A673 (cell line): Measurements from ENCODE around the gene PTGER1. TPM values are rescaled to one million over a fixed set of nuclear protein-coding genes. Genes with fewer than 3 reads are reported as not detected.

Experiments used
- BruUV-seq: library from RNA; stranded (reverse); fragments of 400-500 nt; replicated peaks from 2 replicates; lab custom pipeline; 2021; lab: Mats Ljungman, UMichigan
- CTCF ChIA-PET: fragments of 300-600 bp; sonication (Branson Sonifier 250); formaldehyde crosslinking; loops from one replicate; lab custom pipeline; 2022; ENCODE audit warnings: antibody characterized with exemption; lab: Charles Lee
- POLR2A ChIA-PET: fragments of 300-600 bp; sonication (Branson Sonifier 250); formaldehyde crosslinking; loops from one replicate; lab custom pipeline; 2022; ENCODE audit warnings: antibody characterized with exemption; ENCODE audit not compliant: low non-redundant PET; lab: Charles Lee
- DNase-seq: peaks from one replicate; pipeline ENCODE4 v3.0.0-alpha.2; 2015; ENCODE audit warnings: low spot score
- H3K27ac ChIP-seq: fragments of 200-600 bp; sonication (generic); 2 replicates; pipeline ENCODE4 v1.5.1; 2016; ENCODE audit warnings: mixed run types, low read depth, mild to moderate bottlenecking, mixed read lengths, antibody characterized with exemption, low read length; ENCODE audit not compliant: poor library complexity, severe bottlenecking
- H3K27me3 ChIP-seq: fragments of 200-600 bp; sonication (generic); replicated peaks from 2 replicates; pipeline ENCODE4 v1.6.1; 2017; ENCODE audit warnings: mixed run types, low read depth, mild to moderate bottlenecking, mixed read lengths, antibody characterized with exemption, low read length; ENCODE audit not compliant: insufficient read depth, poor library complexity
- H3K36me3 ChIP-seq: fragments of 200-600 bp; sonication (generic); 2 replicates; pipeline ENCODE4 v1.6.1; 2016; ENCODE audit warnings: mixed run types, mild to moderate bottlenecking, mixed read lengths, antibody characterized with exemption, low read length; ENCODE audit not compliant: insufficient read depth, poor library complexity, severe bottlenecking
- H3K4me1 ChIP-seq: fragments of 200-600 bp; sonication (generic); 2 replicates; pipeline ENCODE4 v1.6.1; 2017; ENCODE audit warnings: mixed run types, mild to moderate bottlenecking, mixed read lengths, antibody characterized with exemption, low read length; ENCODE audit not compliant: insufficient read depth, poor library complexity, severe bottlenecking
- H3K4me3 ChIP-seq: fragments of 200-600 bp; sonication (generic); 2 replicates; pipeline ENCODE4 v1.5.1; 2016; ENCODE audit warnings: low read depth, mixed run types, mild to moderate bottlenecking, mixed read lengths, low read length; ENCODE audit not compliant: poor library complexity, severe bottlenecking
- H3K9me3 ChIP-seq: fragments of 200-600 bp; sonication (generic); 2 replicates; pipeline ENCODE4 v1.6.1; 2016; ENCODE audit warnings: mixed run types, low read depth, mild to moderate bottlenecking, mixed read lengths, antibody characterized with exemption, low read length; ENCODE audit not compliant: poor library complexity, severe bottlenecking
- EZH2 ChIP-seq: fragments of 200-600 bp; sonication (generic); IDR thresholded peaks from 2 replicates; pipeline ENCODE4 v1.6.1; 2017; ENCODE audit warnings: borderline replicate concordance, low read depth, mild to moderate bottlenecking, mixed read lengths, antibody characterized with exemption, low read length; ENCODE audit not compliant: poor library complexity, severe bottlenecking
- intact Hi-C: fragments of 100-400 bp; cut with micrococcal nuclease; formaldehyde crosslinking; loops from one replicate; pipeline ENCODE4 v1.10.0; 2022; ENCODE audit not compliant: unreplicated experiment
- total RNA-seq: library from RNA; stranded (reverse); gene quantifications from 2 replicates; pipeline ENCODE4 v1.2.3, GENCODE V29; 2021
- TF ChIP-seq, protein P1 (sequence below): fragments of 300-800, 200-600 bp; sonication (generic); conservative IDR thresholded peaks from 2 replicates; pipeline ENCODE4 v1.5.1; 2017; ENCODE audit warnings: low read depth, mild to moderate bottlenecking, antibody characterized with exemption, low read length, moderate library complexity, mixed read lengths

The PTGER1 gene
- total RNA-seq, 1 experiment from 2014 or later: not detected

- ChIA-PET CTCF (no interaction called here), POLR2A (no interaction called here)
- no peaks in the 10 kb centered on the region for H3K4me1 ChIP-seq
- no peaks in the 10 kb centered on the region for H3K9me3 ChIP-seq
- TF ChIP-seq, protein P1, sequence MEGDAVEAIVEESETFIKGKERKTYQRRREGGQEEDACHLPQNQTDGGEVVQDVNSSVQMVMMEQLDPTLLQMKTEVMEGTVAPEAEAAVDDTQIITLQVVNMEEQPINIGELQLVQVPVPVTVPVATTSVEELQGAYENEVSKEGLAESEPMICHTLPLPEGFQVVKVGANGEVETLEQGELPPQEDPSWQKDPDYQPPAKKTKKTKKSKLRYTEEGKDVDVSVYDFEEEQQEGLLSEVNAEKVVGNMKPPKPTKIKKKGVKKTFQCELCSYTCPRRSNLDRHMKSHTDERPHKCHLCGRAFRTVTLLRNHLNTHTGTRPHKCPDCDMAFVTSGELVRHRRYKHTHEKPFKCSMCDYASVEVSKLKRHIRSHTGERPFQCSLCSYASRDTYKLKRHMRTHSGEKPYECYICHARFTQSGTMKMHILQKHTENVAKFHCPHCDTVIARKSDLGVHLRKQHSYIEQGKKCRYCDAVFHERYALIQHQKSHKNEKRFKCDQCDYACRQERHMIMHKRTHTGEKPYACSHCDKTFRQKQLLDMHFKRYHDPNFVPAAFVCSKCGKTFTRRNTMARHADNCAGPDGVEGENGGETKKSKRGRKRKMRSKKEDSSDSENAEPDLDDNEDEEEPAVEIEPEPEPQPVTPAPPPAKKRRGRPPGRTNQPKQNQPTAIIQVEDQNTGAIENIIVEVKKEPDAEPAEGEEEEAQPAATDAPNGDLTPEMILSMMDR: no peak
- TF ChIP-seq EZH2: no peak
- no TSS peak for BruUV-seq
- DNase-seq: no peak
- intact Hi-C loops: no loop called here
- H3K27ac ChIP-seq: no peak overlapping the region
- no peaks in the 10 kb centered on the region for H3K27me3 ChIP-seq
- peaks cover 39% of the 10 kb centered on the region for H3K36me3 ChIP-seq
- no peak overlapping the region for H3K4me3 ChIP-seq
Observed at GRCh38 chr19:14443632-14444216, 31.4 kb downstream of the PTGER1 start.

GRCh38 chr19:14442891-14443631 is 32.1 kb downstream of the PTGER1 start:
- no peak for DNase-seq
- peaks cover 38% of the 10 kb centered on the region for H3K36me3 ChIP-seq
- H3K9me3 ChIP-seq: no peaks in the 10 kb centered on the region
- CTCF ChIA-PET: no interaction called here
- H3K4me1 ChIP-seq: no peaks in the 10 kb centered on the region
- no peaks in the 10 kb centered on the region for H3K27me3 ChIP-seq
- no TSS peak for BruUV-seq
- POLR2A ChIA-PET: no interaction called here
- TF ChIP-seq EZH2: no peak
- TF ChIP-seq, protein P1: no peak
- intact Hi-C loops: no loop called here
- H3K27ac ChIP-seq: no peak overlapping the region
- H3K4me3 ChIP-seq: no peak overlapping the region

- H3K36me3 ChIP-seq: peaks cover 30% of the 10 kb centered on the region
- BruUV-seq: no TSS peak
- intact Hi-C loops: no loop called here
- ChIA-PET CTCF (interaction anchor here (0.6 kb wide), 1 partner anchor 1432 kb away, joined by 7 read pairs; no protein-coding TSS in a partner anchor), POLR2A (no interaction called here)
- TF ChIP-seq, protein P1: no peak
- no peaks in the 10 kb centered on the region for H3K9me3 ChIP-seq
- DNase-seq: no peak
- no peaks in the 10 kb centered on the region for H3K4me1 ChIP-seq
- no peaks in the 10 kb centered on the region for H3K27me3 ChIP-seq
- H3K4me3 ChIP-seq: no peak overlapping the region
- no peak overlapping the region for H3K27ac ChIP-seq
Observed at GRCh38 chr19:14441041-14441938, 33.9 kb downstream of the PTGER1 start.
